HG03439 (cell line): ENCODE data around the gene ATF7.
"Not testable (repeated sequence)": the region's sequence is repeated elsewhere in the genome, so short reads cannot be mapped to it uniquely, and the experiment has no call there.

ENCODE experiments used
- ATAC-seq: cut with Tn5 transposase; IDR thresholded peaks from one replicate; pipeline ENCODE4 v1.9.1; 2021; ENCODE audit warnings: mild to moderate bottlenecking, moderate library complexity; ENCODE audit not compliant: unreplicated experiment

The ATF7 gene

GRCh38 chr12:53625946-53626701 lies at the start of gene ATF7:
Gene ATF7 (minus strand): TSS chr12:53626382. CDS start chr12:53601000, 25,382 bp downstream.
- ATAC-seq: peak; percentile 94

- no peak for ATAC-seq
These were observed 49.0 kb upstream of the ATF7 start for GRCh38 chr12:53674977-53675700.

- no peak for ATAC-seq
These were observed 44.8 kb upstream of the ATF7 start for GRCh38 chr12:53670971-53671370.

GRCh38 chr12:53670308-53670707 lies 44.1 kb upstream of the ATF7 start:
- ATAC-seq: no peak

GRCh38 chr12:53667080-53667479 lies 40.9 kb upstream of the ATF7 start:
- ATAC-seq: no peak

- no peak for ATAC-seq
These were observed 38.8 kb upstream of the ATF7 start for GRCh38 chr12:53664936-53665335.

GRCh38 chr12:53664191-53664590 lies 38.0 kb upstream of the ATF7 start:
- no peak for ATAC-seq

- no peak for ATAC-seq
These were observed 33.9 kb upstream of the ATF7 start for GRCh38 chr12:53660041-53660440.

GRCh38 chr12:53659571-53659981 lies 33.4 kb upstream of the ATF7 start:
- no peak for ATAC-seq

- no peak for ATAC-seq
These were observed 32.9 kb upstream of the ATF7 start for GRCh38 chr12:53659011-53659551.

- no peak for ATAC-seq
These were observed 30.9 kb upstream of the ATF7 start for GRCh38 chr12:53657041-53657440.

GRCh38 chr12:53653595-53653994 lies 27.4 kb upstream of the ATF7 start:
- ATAC-seq: no peak

- ATAC-seq: no peak
These were observed 26.2 kb upstream of the ATF7 start for GRCh38 chr12:53652366-53652765.

- ATAC-seq: no peak
These were observed 25.6 kb upstream of the ATF7 start for GRCh38 chr12:53651737-53652136.

- not testable (repeated sequence) for ATAC-seq
These were observed 20.1 kb upstream of the ATF7 start for GRCh38 chr12:53646300-53646699.

GRCh38 chr12:53645165-53645564 lies 19.0 kb upstream of the ATF7 start:
- ATAC-seq: no peak

- no peak for ATAC-seq
These were observed 18.0 kb upstream of the ATF7 start for GRCh38 chr12:53644133-53644532.

GRCh38 chr12:53643232-53643979 lies 17.2 kb upstream of the ATF7 start:
- ATAC-seq: no peak

GRCh38 chr12:53638057-53638456 lies 11.9 kb upstream of the ATF7 start:
- ATAC-seq: no peak

GRCh38 chr12:53636641-53637040 lies 10.5 kb upstream of the ATF7 start:
- ATAC-seq: no peak

- ATAC-seq: not testable (repeated sequence)
These were observed 9.5 kb upstream of the ATF7 start for GRCh38 chr12:53635708-53636107.
